IPS-18c (cell line): ENCODE data around the gene CLSTN3.

Experiments used
- H3K4me3 ChIP-seq: 2 replicates; pipeline ENCODE4 v1.7.0; 2013; ENCODE audit warnings: low read depth, mild to moderate bottlenecking, low read length, moderate library complexity; ENCODE audit not compliant: insufficient read depth
- H3K9me3 ChIP-seq: one replicate; pipeline ENCODE4 v1.6.1; 2013; ENCODE audit warnings: mild to moderate bottlenecking, low read length, moderate library complexity; ENCODE audit not compliant: control insufficient read depth, insufficient read depth

CLSTN3 gene

GRCh38 chr12:7129872-7130691, at the start of gene CLSTN3:
Gene CLSTN3 (plus strand): TSS chr12:7130371. CDS start chr12:7130649, 278 bp downstream.
- Histone ChIP-seq H3K4me3 (peak within 1 kb of the TSS; percentile 91), H3K9me3 (no peaks in the 10 kb centered on the region)

GRCh38 chr12:7081037-7081436, 49.1 kb upstream of the CLSTN3 start:
- H3K9me3 ChIP-seq: peaks cover 6% of the 10 kb centered on the region

GRCh38 chr12:7083125-7083524, 47.0 kb upstream of the CLSTN3 start:
- Histone ChIP-seq H3K9me3 (peaks cover 6% of the 10 kb centered on the region), H3K4me3 (no peak overlapping the region)

More at GRCh38 chr12:7081037-7081436, 49.1 kb upstream of the CLSTN3 start:
- H3K4me3 ChIP-seq: no peak overlapping the region

- H3K4me3 ChIP-seq: no peak overlapping the region
- H3K9me3 ChIP-seq: peaks cover 10% of the 10 kb centered on the region
Observed at GRCh38 chr12:7089196-7089871, 40.8 kb upstream of the CLSTN3 start.

- H3K9me3 ChIP-seq: peaks cover 5% of the 10 kb centered on the region
- no peak overlapping the region for H3K4me3 ChIP-seq
Observed at GRCh38 chr12:7090222-7090998, 39.8 kb upstream of the CLSTN3 start.

GRCh38 chr12:7091171-7091570, 39.0 kb upstream of the CLSTN3 start:
- H3K4me3 ChIP-seq: no peak overlapping the region
- peaks cover 5% of the 10 kb centered on the region for H3K9me3 ChIP-seq

GRCh38 chr12:7091660-7092228, 38.4 kb upstream of the CLSTN3 start:
- peaks cover 5% of the 10 kb centered on the region for H3K9me3 ChIP-seq
- H3K4me3 ChIP-seq: no peak overlapping the region

GRCh38 chr12:7092229-7092985, 37.8 kb upstream of the CLSTN3 start, which contains the start of gene C1R:
Gene C1R (minus strand): TSS chr12:7092445. CDS start chr12:7092388, 57 bp downstream.
- H3K9me3 ChIP-seq: peaks cover 5% of the 10 kb centered on the region
- H3K4me3 ChIP-seq: peak within 1 kb of the TSS; percentile 34; the same call in 1 of the 2 replicates

- Histone ChIP-seq H3K4me3 (no peak overlapping the region), H3K9me3 (peaks cover 5% of the 10 kb centered on the region)
Observed at GRCh38 chr12:7092986-7093460, 37.1 kb upstream of the CLSTN3 start.

- no peak overlapping the region for H3K4me3 ChIP-seq
- peaks cover 5% of the 10 kb centered on the region for H3K9me3 ChIP-seq
Observed at GRCh38 chr12:7093486-7093885, 36.7 kb upstream of the CLSTN3 start.

GRCh38 chr12:7093892-7094291, 36.3 kb upstream of the CLSTN3 start:
- Histone ChIP-seq H3K9me3 (peaks cover 5% of the 10 kb centered on the region), H3K4me3 (no peak overlapping the region)

GRCh38 chr12:7096006-7096932, 33.9 kb upstream of the CLSTN3 start:
- Histone ChIP-seq H3K9me3 (no peaks in the 10 kb centered on the region), H3K4me3 (no peak overlapping the region)

GRCh38 chr12:7096979-7097378, 33.2 kb upstream of the CLSTN3 start:
- Histone ChIP-seq H3K4me3 (no peak overlapping the region), H3K9me3 (no peaks in the 10 kb centered on the region)

- Histone ChIP-seq H3K4me3 (no peak overlapping the region), H3K9me3 (no peaks in the 10 kb centered on the region)
Observed at GRCh38 chr12:7099290-7099996, 30.7 kb upstream of the CLSTN3 start.

- no peak overlapping the region for H3K4me3 ChIP-seq
- no peaks in the 10 kb centered on the region for H3K9me3 ChIP-seq
Observed at GRCh38 chr12:7100239-7100638, 29.9 kb upstream of the CLSTN3 start.
